Right ventricle myocardium superior (tissue), 1 donor: ENCODE measurements around the gene VENTX. TPM values are rescaled to one million over a fixed set of nuclear protein-coding genes. Genes with fewer than 3 reads are reported as not detected.
"Not testable (repeated sequence)": the region's sequence is repeated elsewhere in the genome, so short reads cannot be mapped to it uniquely, and the experiment has no call there.

Experiments used
- ATAC-seq: fragments of 200-7000 bp; cut with Tn5 transposase; one replicate; pipeline ENCODE4 v1.9.1; 2020; ENCODE audit warnings: mild to moderate bottlenecking; ENCODE audit not compliant: poor library complexity
- DNase-seq: peaks from one replicate; pipeline ENCODE4 v3.0.0-alpha.2; 2020
- intact Hi-C: fragments of 100-400 bp; cut with DNase I; formaldehyde crosslinking; loops from one replicate; pipeline ENCODE4 v1.11.2; 2022
- total RNA-seq: library from RNA; stranded (reverse); fragmentation: NEBNext Ultra II Directional; extraction: Animal tissue kit (Norgen Biotek cat#: 25700); gene quantifications from one replicate; pipeline ENCODE4 v1.2.1, GENCODE V29; 2021
- donor health status: DM: no; HTN: yes; CAD: no; lungs with severe emphysema.

Gene VENTX
- total RNA-seq, 1 donor from 2014 or later: 0.43 TPM

DNA sequence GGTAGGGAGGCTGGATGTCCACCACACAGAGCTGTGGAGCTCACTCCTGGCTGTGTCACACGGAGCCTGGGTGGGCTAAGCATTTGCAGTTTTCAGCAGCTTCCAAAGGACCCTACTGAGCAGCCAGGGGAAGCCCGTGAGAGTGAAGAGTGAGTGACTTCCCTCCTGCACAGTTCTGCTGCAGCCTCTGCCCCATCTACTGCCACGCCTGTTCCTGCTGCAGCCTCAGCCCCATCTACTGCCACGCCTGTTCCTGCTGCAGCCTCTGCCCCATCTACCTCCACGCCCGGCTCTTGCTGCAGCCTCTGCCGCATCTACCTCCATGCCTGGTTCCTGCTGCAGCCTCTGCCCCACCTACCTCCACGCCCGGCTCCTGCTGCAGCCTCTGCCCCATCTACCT, 26.8 kb downstream of the VENTX start:
- no peak for ATAC-seq
- DNase-seq: peak; percentile 67
- intact Hi-C loops: no loop called here

GRCh38 chr10:133265052-133265451, 27.4 kb downstream of the VENTX start:
- ATAC-seq, DNase-seq, intact Hi-C loops: not testable (repeated sequence)

- ATAC-seq (no peak), DNase-seq (no peak)
- intact Hi-C loops: no loop called here
Measured at GRCh38 chr10:133266056-133266795, 28.6 kb downstream of the VENTX start.

DNA sequence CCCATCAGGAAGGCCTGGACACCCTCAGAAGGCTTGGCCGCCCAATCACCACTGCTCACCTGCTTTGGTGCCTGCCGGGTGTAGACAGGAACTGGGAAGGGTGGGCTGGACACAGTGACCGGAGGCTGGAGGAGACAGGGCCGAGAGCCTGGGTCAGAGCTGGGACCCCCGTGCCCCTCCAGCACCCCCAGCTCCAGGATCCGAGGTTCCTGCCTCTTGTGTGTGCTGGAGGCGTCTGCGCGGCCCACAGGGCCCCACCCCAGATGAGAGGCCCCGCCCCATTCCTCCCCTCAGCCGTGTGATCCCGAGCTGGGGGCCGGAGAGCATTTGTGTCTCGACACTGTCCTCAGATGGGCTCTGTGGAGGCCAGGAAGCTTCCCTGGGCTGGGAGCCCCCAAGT, 29.6 kb downstream of the VENTX start:
- intact Hi-C loops: no loop called here
- DNase-seq (no peak), ATAC-seq (no peak)

DNA sequence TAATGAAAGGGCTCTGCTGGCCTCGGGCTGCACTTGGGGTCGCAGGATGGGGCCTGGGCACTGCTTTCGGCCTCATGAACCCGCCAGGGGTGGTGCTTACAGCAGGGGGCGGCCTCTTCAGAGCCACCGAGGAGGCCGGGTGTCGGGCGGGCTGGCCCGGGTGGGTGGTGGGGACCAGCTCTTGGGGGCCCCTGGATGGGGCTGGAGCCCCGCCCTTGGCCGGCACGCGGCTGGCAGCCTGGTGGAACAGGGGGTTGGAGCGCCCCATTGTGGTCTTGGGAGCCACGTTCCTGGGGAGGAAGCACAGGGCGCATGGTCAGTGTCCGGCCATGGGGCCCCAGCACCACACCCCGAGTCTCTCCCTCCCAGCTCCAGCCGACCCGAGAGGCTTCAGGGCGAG, 30.2 kb downstream of the VENTX start:
- ATAC-seq (no peak), DNase-seq (no peak)
- intact Hi-C loops: no loop called here

DNA sequence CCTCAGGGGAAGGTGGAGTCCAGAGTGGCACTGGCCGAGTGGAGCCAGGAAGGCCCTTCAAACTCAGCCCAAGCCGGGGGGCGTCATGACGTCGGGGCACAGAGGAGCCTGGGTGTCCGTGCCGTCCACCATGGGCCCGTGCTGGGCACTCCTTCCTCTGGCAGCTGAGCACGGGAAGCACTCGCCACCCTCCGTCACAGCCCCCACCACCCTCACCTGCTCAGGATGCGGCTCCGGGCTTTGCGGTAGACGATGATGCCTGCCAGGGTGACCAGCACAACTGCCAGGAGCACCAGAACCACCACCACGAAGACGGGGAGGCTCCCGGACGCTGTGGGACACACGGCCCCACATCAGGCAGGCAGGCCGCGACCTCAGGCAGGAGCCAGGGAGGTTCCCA, 30.9 kb downstream of the VENTX start:
- intact Hi-C loops: no loop called here
- ATAC-seq: no peak

GRCh38 chr10:133269367-133269766, 31.7 kb downstream of the VENTX start:
- ATAC-seq: no peak

More for the DNA sequence above, 30.9 kb downstream of the VENTX start:
- no peak for DNase-seq

GRCh38 chr10:133270204-133270603, 32.5 kb downstream of the VENTX start:
- ATAC-seq: no peak
- intact Hi-C loops: no loop called here
- DNase-seq: no peak

More at GRCh38 chr10:133269367-133269766, 31.7 kb downstream of the VENTX start:
- DNase-seq: no peak
- intact Hi-C loops: no loop called here

DNA sequence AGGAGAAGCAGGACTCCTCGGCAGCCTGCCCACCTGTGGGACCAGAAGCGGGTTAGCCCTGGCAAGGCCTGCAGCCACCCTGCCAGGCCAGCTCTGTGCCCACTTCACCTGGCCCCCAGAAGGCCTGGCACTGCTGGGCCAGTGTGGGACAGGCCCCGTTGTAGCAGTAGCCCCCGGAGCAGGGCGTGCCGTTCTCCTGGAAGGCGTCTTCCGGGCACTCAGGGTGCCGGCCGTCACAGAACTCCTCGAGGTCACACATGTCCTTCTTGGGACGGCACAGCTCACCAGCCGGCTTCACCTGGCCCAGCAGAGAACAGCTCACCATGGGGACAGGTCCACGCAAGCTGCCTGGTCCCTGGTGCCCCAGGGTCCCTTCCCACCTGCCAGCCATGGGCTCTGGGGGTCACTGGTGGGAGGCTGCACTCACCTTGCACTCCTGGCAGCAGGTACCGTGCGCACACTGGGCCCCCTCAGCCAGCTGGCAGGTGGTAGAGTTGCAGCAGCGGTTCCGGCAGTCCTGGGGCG, 33.2 kb downstream of the VENTX start:
- intact Hi-C loops: no loop called here

DNA sequence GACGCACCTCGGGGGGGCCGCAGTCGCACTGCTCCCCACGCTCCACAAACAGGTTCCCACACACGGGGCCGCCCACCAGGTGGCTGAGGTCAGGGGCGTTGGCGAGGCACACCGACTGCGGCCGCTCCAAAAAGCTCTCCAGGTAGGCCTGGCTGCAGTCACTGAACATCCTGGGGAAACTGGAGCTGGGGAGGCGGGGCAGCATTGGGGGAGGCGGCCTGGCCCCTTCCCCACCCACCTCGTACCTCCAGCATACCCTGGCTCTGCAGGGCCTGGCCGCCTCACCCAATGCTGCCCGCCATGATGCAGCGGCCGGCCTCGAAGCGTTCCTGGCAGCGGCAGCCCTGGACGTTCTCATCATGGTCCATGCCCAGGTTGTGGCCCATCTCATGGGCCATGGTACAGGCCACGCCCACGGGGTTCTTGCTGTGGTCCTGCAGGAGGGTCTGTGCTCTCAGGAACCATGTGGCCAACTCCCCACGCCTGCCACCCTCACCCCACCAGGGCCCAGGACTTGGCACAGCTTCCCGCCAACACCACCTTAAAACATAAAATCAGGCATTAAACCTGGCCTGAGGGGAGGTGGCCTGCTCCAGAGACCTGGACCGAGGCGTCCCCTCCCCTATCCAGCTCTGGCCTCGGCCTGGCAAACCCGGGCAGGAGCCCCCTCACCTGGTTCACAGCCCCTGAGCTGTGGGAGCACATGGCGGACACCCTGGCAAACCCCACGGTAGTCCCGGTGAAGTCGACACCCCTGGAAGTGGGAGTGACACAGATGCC, 34.1 kb downstream of the VENTX start:
- intact Hi-C loops: no loop called here
- ATAC-seq: no peak

More for the DNA sequence above, 33.2 kb downstream of the VENTX start:
- ATAC-seq: no peak
- no peak for DNase-seq

GRCh38 chr10:133272301-133272963, 34.8 kb downstream of the VENTX start:
- no peak for DNase-seq
- intact Hi-C loops: no loop called here
- ATAC-seq: no peak

More for the DNA sequence above, 34.1 kb downstream of the VENTX start:
- no peak for DNase-seq

DNA sequence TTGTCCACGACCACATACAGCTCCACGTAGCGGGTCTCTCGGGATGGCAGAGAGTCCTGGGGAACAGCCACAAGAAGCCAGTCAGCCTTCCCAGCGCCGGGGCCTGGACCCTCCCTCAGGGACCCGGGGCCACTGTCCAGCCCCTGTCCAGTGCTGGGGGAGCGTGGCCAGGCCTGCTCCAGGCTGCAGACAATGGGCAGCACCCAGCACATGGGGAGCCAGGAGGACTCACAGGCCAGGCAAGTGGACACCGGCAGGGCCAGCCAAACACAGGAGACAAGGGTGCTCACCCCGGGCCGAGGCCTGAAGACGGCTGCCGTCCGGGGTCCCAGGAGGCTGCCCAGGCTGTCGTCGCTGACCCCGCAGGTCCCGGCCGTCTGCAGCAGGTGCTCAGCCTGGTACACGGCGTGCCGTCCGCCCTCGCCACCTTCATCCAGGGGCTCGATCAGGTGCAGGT, 35.3 kb downstream of the VENTX start:
- DNase-seq (no peak), ATAC-seq (no peak)
- intact Hi-C loops: no loop called here

- intact Hi-C loops: no loop called here
- ATAC-seq (no peak), DNase-seq (no peak)
Measured at GRCh38 chr10:133273534-133274143, 36.0 kb downstream of the VENTX start.

GRCh38 chr10:133274751-133275683, 37.4 kb downstream of the VENTX start:
- DNase-seq (no peak), ATAC-seq (no peak)
- intact Hi-C loops: no loop called here

GRCh38 chr10:133275684-133276092, 38.0 kb downstream of the VENTX start:
- DNase-seq (no peak), ATAC-seq (no peak)
- intact Hi-C loops: no loop called here

DNA sequence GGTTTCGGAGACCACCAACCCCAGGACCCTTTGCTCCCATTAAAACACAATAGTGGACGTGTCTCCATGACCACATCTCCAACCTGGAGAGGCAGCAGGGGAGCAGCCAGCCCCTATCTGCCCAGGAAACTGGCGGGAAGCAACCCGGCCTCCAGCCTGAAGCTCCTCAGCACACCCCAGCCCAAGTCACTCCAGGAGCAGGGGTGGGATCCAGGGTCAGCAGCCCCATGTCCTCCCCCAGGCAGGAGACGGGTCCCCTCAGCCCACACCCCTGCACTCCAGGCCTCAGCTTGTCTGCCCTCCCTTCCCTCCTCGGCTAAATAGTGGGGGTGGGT, 38.4 kb downstream of the VENTX start:
- no peak for DNase-seq
- intact Hi-C loops: no loop called here
- no peak for ATAC-seq

- ATAC-seq (peak; percentile 27), DNase-seq (peak; percentile 70)
- intact Hi-C loops: no loop called here
Measured at GRCh38 chr10:133276435-133277201, 39.0 kb downstream of the VENTX start, which contains the start of gene ADAM8. TSS of gene ADAM8 (minus strand) at chr10:133276868. CDS start at chr10:133276817, 51 bp downstream.
